Measurements from ENCODE around the gene KIF17.
"Not testable (repeated sequence)": the region's sequence is repeated elsewhere in the genome, so short reads cannot be mapped to it uniquely, and the experiment has no call there.

The KIF17 gene

DNA sequence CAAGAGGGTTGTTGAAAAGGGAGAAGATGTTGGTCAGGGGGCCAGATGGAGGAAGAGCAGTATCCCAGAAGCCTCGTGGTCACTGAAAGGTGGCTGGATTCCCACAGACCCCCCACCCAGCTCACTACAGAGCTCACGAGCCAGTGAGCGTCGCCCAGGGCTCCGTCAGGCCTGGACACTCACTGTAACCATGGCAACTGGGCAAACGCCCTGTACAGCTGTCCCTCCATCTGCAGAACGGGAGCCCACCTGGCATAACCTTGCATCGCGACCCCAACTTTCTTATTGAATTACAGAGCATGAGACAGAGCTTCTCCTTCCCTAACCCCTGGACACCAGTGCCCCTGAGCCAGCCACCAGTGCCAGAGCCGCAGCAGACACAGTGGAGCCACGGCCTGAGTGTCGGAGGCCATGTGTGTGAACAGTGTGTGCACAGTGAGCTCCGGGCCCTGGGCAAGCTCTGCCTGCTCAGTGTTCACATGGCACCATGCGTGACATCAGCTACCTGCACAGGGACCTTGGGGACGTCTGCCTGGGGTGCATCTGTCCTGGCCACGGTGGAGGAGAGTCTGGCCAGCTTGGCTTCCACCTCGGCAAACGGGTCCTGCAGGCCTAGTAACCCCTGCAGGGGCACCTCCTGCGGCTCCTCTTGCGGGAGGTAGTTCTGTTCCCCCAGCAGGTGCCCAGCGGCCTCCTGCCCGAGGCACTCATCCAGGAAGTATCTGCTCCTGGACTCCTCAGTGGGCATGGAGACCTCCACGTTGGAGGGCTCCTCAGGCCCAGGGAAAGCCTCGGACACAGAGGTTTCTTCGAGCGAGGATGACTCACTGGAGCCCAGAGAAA, 30.7 kb downstream of the KIF17 start:
- no peak for DNase-seq (ENCODE audit: low read depth)

DNA sequence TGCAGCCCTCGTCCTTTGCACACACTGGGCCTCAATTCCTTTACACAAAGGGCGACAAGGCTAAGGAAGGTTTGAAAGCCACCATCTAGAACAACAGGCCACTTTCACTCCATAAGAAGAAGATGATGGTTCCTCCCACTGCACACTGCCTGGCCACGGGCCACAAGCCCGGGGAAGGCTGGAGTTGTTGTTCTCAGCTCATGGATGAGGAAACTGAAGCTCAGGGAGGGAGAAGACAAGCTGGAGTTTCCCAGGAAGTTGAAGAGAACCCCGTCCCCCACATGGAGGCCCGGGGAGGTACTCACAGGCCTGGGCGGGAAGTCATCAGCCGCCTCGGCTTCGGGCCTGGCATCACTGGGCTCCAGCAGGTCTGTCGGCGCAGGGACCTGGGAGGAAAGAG, 32.1 kb downstream of the KIF17 start:
- no peak for DNase-seq (ENCODE audit: low read depth)

DNA sequence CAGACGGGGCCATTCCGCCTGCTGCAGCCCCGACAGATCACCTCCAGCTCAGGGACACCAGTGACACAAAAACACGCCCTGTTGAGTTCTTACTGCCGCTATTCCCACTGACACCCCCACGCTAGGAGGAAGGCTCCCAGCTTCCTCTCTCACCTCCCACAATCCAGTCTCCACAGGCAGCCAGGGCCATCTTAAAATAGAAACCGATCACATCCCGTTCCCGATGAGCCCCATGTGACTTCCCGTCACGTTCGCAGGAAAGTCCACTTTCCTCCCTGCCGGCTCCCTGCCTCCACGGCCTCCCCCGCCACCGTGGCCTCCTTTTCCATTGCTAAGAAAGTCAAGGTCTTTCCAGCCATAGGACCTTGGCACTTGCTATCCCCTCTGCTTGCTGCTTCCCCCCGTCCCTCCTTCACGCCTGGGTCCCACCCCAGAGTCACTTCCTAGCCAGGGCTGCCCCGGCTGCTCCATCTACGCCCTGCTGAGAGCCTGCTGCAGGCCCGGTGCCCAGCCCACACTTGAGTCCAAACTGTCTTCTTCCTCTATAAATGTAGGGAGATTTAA, 32.6 kb downstream of the KIF17 start:
- DNase-seq (ENCODE audit: low read depth) = no peak

DNA sequence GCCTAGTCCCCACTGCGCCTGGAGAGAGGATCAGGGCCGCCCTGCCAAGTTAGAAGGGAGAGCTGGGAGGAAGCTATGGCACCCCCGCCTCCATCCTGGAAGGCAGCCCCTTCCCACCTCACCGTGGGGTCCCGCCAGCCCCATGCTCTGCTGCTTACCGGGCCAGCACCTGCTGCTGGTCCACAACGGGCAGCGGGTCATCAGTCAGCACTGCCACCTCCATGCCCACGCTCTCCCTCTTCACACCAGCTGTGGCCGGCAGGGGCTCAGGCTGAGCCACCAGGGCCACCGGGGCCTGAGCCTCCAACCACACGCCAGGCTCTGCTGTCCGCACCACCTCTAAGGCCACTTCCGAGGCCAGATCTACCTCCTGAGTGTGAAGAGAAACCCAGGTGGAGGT, 33.2 kb downstream of the KIF17 start:
- no peak for DNase-seq (ENCODE audit: low read depth)

DNA sequence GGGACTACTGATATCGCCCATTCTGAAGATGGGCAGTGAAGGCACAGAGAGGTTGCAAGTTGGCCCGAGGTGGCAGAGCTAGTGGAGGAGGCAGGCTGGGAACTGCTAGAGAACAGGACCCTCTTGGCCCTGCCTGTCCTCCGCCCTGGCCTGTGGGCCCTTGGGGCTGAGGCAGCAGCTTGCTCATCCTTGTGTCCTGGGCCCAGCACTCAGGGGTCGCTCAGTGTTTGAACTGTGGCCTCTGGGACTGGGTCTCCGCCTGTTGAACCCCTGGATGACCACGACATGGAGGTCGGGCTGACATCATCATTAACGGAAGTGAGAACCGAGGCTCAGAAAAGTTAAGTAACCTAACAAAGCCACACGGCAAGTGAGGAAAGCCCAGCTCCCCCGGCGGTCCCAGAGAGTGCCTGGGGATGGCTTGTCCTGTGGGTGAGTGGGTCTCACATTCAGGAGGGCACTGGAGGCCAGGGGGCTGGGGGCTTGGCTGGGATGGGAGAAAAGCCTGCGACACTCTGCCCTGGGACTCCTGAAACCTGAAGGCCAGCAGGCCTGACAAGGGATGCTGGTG, 33.7 kb downstream of the KIF17 start:
- DNase-seq (ENCODE audit: low read depth) = no peak

GRCh38 chr1:20683614-20684013, 34.2 kb downstream of the KIF17 start:
- DNase-seq (ENCODE audit: low read depth) = no peak

GRCh38 chr1:20682571-20683236, 35.1 kb downstream of the KIF17 start:
- no peak for DNase-seq (ENCODE audit: low read depth)

DNA sequence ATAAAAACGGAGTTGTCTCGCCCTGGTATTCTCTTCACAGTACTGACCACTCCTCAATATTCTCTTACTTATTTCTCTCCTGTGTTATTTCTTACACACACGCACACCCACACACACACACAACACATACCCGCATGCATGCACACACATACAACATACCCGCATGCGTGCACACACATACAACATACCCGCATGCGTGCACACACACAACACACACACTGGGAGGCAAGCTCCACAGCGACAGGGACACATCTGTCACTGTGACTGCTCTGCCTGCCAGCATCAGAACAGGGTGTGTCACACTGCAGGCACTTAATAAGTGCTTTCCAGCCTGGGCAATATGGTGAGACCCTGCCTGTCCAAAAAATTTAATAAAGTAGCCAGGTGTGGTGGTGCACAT, 35.8 kb downstream of the KIF17 start:
- no peak for DNase-seq (ENCODE audit: low read depth)

- no peak for DNase-seq (ENCODE audit: low read depth)
These were observed 37.5 kb downstream of the KIF17 start for GRCh38 chr1:20680269-20680668.

DNA sequence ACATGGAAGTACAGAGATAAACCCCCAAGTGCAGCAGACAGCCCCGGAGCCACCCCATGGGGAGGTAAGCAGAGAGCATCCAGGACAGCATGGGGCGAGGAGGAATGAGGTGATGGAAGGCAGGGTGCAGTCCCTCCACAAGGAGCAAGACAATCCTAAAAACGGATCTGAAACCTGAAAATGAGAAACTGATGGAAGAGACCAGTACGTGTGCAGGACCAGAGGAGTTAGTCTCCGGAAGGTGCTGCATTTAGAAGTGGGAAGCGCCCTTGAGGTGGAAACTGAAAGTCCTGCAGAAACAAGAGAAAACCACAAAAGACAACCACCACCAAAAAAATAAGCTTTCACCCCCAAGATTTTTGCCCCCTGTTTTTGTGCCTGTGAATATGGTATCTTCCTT, 39.2 kb downstream of the KIF17 start:
- no peak for DNase-seq (ENCODE audit: low read depth)

- DNase-seq (ENCODE audit: low read depth) = not testable (repeated sequence)
These were observed 44.2 kb downstream of the KIF17 start for GRCh38 chr1:20673626-20674025.

GRCh38 chr1:20672265-20672632, 45.6 kb downstream of the KIF17 start:
- DNase-seq (ENCODE audit: low read depth) = no peak

DNA sequence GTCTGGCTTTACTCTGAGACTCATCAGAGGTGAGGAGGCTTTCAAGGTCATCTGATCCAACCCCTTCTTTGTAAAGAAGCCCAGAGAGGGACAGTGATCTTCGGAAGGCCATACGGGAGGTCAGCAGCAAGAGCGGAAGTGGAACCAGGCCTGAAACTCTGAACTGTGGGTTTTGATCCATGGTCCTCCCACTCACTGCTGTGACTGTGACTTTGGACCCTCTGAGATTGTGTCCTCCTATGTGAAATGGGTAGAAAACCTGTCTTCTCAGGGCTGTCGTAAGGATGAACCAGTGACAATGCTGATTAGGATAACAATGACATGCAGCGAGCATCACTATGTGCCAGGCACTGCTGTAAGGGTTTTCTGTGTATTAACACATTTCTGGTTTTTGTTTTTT, 46.9 kb downstream of the KIF17 start:
- DNase-seq (ENCODE audit: low read depth) = no peak

DNA sequence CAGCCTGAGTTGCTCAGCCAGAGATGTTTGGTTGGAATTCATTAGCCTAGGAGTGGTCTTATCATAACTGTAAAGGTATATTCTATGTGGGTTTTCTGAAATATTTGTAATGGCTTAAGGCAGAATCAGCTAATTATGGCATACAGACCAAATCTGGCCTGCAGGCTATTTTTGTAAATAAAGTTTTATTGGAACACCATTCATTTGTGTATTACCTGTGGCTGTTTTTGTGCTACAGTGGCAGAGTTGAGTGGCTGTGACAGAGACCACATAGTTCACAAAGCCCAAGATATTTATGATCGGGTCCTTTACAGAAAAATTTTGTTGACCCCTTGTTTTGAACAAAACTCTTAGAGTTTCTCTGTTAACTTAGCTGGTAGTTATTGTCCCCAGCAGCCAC, 49.2 kb downstream of the KIF17 start:
- no peak for DNase-seq (ENCODE audit: low read depth)

DNA sequence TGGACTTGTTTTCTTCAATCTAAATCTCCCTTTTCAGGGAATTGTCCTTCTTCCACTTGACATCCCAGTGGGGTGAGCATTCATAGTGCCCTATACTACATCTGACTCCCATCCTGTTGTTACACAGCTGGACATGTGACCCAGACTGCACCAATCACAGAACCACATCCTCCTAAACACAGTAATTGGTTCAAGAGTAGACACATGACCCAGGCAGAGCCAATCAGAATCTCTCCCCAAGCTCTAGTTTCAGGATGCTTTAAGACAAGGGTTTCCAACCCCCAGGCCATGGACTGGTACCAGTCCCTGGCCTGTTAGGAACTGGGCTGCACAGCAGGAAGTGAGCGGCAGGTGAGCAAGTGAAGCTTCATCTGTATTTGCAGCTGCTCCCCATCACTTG, 51.0 kb downstream of the KIF17 start:
- no peak for DNase-seq (ENCODE audit: low read depth)

- no peak for DNase-seq (ENCODE audit: low read depth)
These were observed 51.7 kb downstream of the KIF17 start for GRCh38 chr1:20666146-20666545.

- no peak for DNase-seq (ENCODE audit: low read depth)
These were observed 52.1 kb downstream of the KIF17 start for GRCh38 chr1:20665726-20666125.

- DNase-seq (ENCODE audit: low read depth) = no peak
These were observed 53.7 kb downstream of the KIF17 start for GRCh38 chr1:20663969-20664715.

DNA sequence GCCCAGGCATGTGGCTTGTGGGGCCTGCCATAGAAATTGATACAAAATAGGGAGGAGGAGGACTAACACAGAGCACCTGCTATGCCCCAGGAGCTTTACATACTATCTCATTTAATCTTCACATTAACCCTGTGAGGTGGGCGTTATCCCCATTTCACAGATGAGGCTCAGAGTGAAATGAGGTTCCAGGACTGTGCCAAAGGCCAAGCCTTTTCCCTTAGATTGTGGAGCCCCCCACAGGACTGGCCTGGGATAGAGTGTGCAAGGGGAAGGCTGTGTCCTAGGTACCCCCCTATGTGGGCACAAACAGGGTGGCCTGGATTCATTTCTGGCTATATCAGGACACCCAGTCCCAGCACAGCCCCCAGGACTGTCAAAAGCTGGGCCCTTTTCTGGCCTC, 54.4 kb downstream of the KIF17 start:
- no peak for DNase-seq (ENCODE audit: low read depth)

GRCh38 chr1:20662110-20662475, 55.7 kb downstream of the KIF17 start:
- DNase-seq (ENCODE audit: low read depth) = no peak

DNA sequence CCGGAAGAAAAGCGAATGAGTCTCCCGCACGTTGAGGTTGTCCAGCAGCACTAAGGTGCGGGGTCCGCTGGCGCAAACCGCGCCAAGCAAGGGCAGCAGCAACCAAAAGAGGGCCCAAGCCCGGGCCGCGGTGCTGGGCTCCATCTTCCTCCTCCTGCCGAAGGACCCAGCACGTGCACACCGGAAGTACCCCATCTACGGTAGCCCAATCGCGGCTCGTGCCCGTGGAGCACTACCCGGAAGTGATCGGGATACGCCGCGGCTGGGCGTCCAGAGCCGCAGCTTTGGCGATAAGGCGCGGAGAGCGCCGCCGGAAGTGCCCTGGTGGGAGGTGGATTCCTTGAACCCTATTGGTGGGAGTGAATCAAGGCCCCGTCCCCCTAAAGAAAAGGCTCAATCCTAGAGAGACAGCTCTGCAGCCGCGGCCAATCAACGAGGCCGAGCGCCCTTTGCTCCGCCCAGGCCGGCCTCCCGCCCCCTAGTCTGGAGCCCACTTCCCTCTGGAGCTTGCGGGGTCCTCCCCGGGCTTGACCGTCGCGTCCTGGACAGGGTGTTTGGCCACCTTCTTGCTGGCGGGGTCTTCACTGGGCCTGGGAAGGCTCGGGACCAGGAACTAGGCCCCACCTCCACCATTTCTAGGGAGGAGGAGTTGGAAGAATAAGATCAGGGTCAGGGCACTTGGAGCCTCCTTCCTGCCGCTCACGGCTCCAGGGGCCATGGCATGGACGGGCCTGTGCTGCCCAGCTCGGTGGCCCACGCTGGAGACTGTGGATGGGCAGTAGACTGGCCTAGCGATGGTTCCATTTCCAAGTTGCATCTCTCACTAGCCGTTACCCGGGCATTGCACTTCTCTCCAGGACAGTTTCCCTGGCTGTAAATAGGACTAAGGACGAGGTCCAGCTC, 56.3 kb downstream of the KIF17 start, which contains the start of gene DDOST:
Gene DDOST, minus strand, starts transcription at position 163 of the 903 bp plus-strand sequence. Its CDS starts 19 bp downstream, at position 144.
- peak; percentile 95 for DNase-seq (ENCODE audit: low read depth)

All from activated T-helper 1 cell treated with Interleukin-2 at 50 U/mL for 16 hours (primary cell).